ENCODE data around the gene PPP2R2B.

Gene PPP2R2B

DNA sequence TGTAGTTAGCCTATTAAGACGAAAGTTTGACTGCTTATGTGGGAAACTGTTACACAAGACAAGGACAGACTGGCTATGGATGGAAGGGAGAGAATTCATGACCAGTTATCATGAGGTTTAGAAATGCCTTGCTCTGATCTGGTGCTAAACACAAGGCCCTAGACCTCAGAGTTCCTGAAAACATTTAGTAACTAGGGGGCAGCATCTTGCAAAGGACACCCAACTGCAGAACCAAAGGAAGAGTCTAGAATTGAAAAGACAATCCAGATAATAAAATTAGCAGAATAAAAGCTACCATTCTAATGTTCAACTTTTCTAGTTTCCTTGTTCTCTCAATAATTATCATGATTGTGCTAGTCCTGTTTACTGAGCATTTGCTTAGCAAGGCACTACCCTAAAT is 232.1 kb downstream of the PPP2R2B start:
- H3K36me3 ChIP-seq = no peaks in the 10 kb centered on the region
- H3K4me3 ChIP-seq (ENCODE audit: low read depth in 1 of 2, low read length in 1 of 2) = no peak overlapping the region
- no peaks in the 10 kb centered on the region for H3K27me3 ChIP-seq
- H3K9me3 ChIP-seq = no peaks in the 10 kb centered on the region
- TF ChIP-seq, protein P1, sequence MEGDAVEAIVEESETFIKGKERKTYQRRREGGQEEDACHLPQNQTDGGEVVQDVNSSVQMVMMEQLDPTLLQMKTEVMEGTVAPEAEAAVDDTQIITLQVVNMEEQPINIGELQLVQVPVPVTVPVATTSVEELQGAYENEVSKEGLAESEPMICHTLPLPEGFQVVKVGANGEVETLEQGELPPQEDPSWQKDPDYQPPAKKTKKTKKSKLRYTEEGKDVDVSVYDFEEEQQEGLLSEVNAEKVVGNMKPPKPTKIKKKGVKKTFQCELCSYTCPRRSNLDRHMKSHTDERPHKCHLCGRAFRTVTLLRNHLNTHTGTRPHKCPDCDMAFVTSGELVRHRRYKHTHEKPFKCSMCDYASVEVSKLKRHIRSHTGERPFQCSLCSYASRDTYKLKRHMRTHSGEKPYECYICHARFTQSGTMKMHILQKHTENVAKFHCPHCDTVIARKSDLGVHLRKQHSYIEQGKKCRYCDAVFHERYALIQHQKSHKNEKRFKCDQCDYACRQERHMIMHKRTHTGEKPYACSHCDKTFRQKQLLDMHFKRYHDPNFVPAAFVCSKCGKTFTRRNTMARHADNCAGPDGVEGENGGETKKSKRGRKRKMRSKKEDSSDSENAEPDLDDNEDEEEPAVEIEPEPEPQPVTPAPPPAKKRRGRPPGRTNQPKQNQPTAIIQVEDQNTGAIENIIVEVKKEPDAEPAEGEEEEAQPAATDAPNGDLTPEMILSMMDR (IDR thresholded peaks at IDR 0.05) = no peak
- H3K4me1 ChIP-seq (ENCODE audit: control insufficient read depth in 1 of 2, insufficient read depth in 1 of 2, low read depth in 1 of 2, low read length in 1 of 2) = no peaks in the 10 kb centered on the region
- H3K27ac ChIP-seq = no peak overlapping the region

DNA sequence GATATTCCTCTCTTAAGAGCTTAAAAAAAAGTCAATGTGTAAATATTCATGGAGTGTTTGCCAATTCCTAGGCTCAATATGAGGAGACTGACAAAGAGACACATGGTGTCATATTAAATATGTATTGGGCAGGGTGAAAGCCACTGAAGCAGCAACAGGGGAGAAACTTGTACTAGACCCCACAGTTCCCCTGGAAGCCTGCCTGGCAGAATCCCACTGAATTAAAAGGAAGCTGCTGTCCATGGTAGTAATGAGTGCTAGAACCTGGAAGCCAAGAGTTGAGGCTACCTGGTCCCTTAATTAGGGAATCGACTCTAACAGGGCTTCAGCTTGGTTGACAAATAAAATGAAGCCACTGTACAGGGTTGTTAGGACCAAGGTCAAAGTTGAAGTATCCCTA is 233.2 kb downstream of the PPP2R2B start:
- H3K27ac ChIP-seq = no peak overlapping the region
- no peak overlapping the region for H3K4me3 ChIP-seq (ENCODE audit: low read depth in 1 of 2, low read length in 1 of 2)
- no peaks in the 10 kb centered on the region for H3K36me3 ChIP-seq
- TF ChIP-seq, protein P1 (IDR thresholded peaks at IDR 0.05) = no peak
- peaks cover 6% of the 10 kb centered on the region for H3K27me3 ChIP-seq
- no peaks in the 10 kb centered on the region for H3K9me3 ChIP-seq
- no peaks in the 10 kb centered on the region for H3K4me1 ChIP-seq (ENCODE audit: control insufficient read depth in 1 of 2, insufficient read depth in 1 of 2, low read depth in 1 of 2, low read length in 1 of 2)

DNA sequence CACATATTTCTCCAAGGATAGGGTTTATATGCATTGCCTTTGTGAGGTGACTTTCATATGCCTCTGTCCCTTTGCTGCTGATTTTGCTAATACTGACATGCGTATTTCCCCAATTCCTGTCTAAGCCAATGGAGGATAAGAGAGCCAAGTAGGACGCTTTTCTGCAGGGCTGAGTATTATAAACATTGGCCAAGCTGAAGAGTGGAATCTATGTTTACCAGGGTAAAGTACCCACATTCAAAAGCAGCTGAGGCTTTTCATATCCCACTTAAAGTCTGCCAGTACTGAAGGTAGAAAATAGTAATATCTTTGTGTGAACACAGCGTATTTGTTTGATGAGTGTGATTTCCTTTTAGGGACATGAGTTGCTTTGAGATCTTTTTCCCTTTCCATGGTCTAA is 233.7 kb downstream of the PPP2R2B start:
- Histone ChIP-seq H3K27me3 (peaks cover 9% of the 10 kb centered on the region), H3K27ac (no peak overlapping the region), H3K9me3 (no peaks in the 10 kb centered on the region), H3K36me3 (no peaks in the 10 kb centered on the region), H3K4me1 (ENCODE audit: control insufficient read depth in 1 of 2, insufficient read depth in 1 of 2, low read depth in 1 of 2, low read length in 1 of 2) (no peaks in the 10 kb centered on the region), H3K4me3 (ENCODE audit: low read depth in 1 of 2, low read length in 1 of 2) (no peak overlapping the region)
- TF ChIP-seq, protein P1 (IDR thresholded peaks at IDR 0.05) = no peak

DNA sequence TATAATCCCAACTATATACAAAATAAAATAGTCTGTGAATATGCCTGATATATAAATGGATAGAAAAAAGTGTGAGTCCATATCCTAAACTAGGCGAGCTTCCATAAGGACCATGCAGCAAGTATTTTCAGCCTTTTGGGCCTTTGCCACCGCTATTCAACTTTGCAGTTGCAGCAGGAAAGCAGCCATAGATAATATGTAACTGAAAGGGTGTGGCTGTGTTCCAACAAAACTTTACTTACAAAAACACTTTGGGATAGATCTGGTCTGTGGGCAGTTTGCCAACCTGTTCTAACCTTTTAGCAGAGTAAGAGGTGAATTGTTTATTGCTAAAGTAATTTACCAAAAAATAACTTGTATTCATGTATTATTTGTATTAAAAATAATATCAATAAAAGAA is 234.8 kb downstream of the PPP2R2B start:
- Histone ChIP-seq H3K36me3 (no peaks in the 10 kb centered on the region), H3K27ac (no peak overlapping the region), H3K4me3 (ENCODE audit: low read depth in 1 of 2, low read length in 1 of 2) (no peak overlapping the region), H3K4me1 (ENCODE audit: control insufficient read depth in 1 of 2, insufficient read depth in 1 of 2, low read depth in 1 of 2, low read length in 1 of 2) (no peaks in the 10 kb centered on the region), H3K9me3 (no peaks in the 10 kb centered on the region), H3K27me3 (peaks cover 9% of the 10 kb centered on the region)
- TF ChIP-seq, protein P1 (IDR thresholded peaks at IDR 0.05) = no peak

DNA sequence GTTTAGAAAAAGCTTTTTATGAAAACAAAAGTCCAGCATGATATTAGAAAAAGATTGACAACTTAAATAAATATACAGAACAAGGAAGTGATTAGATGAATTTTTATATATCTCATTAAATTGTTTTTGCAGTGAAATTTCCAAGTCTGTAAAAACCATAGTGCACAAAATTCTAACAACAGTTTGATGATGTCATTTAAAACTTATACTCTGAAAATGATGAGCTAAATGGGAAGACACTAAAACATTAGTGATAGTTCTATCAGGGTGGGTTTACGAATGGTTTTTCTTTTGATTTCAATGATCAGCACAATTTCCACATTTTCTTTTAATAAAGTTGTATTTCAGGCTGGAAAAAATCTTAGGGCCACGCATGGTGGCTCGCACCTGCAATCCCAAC is 236.1 kb downstream of the PPP2R2B start:
- peaks cover 9% of the 10 kb centered on the region for H3K27me3 ChIP-seq
- no peak overlapping the region for H3K27ac ChIP-seq
- H3K4me1 ChIP-seq (ENCODE audit: control insufficient read depth in 1 of 2, insufficient read depth in 1 of 2, low read depth in 1 of 2, low read length in 1 of 2) = no peaks in the 10 kb centered on the region
- TF ChIP-seq, protein P1 (IDR thresholded peaks at IDR 0.05) = no peak
- H3K4me3 ChIP-seq (ENCODE audit: low read depth in 1 of 2, low read length in 1 of 2) = no peak overlapping the region
- H3K9me3 ChIP-seq = no peaks in the 10 kb centered on the region
- H3K36me3 ChIP-seq = no peaks in the 10 kb centered on the region

DNA sequence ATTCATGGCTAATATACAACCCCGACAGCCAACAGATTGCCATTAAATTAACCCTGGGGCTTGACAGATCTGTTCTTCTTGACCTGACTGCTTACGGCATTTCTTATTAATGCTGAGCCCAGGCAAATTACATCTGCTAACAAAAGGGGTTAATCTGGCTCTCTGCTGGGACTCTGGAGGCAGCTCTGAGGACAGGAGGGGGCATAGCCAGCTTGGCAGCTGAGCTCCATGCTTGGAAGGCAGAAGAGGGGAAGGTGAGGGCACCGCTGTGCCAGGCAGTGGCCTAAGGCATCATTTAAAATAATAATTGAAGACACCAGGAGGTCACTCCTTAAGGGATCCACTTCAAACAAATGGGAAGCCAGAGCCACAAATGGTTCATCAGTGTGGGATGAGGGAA is 236.6 kb downstream of the PPP2R2B start:
- Histone ChIP-seq H3K27me3 (peaks cover 9% of the 10 kb centered on the region), H3K36me3 (no peaks in the 10 kb centered on the region), H3K4me3 (ENCODE audit: low read depth in 1 of 2, low read length in 1 of 2) (no peak overlapping the region), H3K27ac (no peak overlapping the region), H3K4me1 (ENCODE audit: control insufficient read depth in 1 of 2, insufficient read depth in 1 of 2, low read depth in 1 of 2, low read length in 1 of 2) (no peaks in the 10 kb centered on the region), H3K9me3 (no peaks in the 10 kb centered on the region)
- TF ChIP-seq, protein P1 (IDR thresholded peaks at IDR 0.05) = no peak

Measured in neutrophil (primary cell).